Cerebellar nuclear complex (tissue), 1 donor: ENCODE data around the gene BCL2A1.
"Not testable (repeated sequence)": the region's sequence is repeated elsewhere in the genome, so short reads cannot be mapped to it uniquely, and the experiment has no call there.

Source experiments
- DNase-seq, 2 experiments: peaks; one replicate each; lab custom pipeline; 2025; lab: John Stamatoyannopoulos, UW

The BCL2A1 gene

GRCh38 chr15:79960502-79961212 lies 10.3 kb downstream of the BCL2A1 start:
- DNase-seq, result no peak

GRCh38 chr15:79957741-79958140 lies 13.3 kb downstream of the BCL2A1 start:
- no peak for DNase-seq

GRCh38 chr15:79956354-79956939 lies 14.5 kb downstream of the BCL2A1 start:
- DNase-seq, result no peak

- no peak for DNase-seq
Measured at GRCh38 chr15:79954661-79955060, 16.3 kb downstream of the BCL2A1 start.

GRCh38 chr15:79953951-79954444 lies 17.0 kb downstream of the BCL2A1 start:
- no peak for DNase-seq

GRCh38 chr15:79952329-79952728 lies 18.7 kb downstream of the BCL2A1 start:
- no peak for DNase-seq

GRCh38 chr15:79950247-79950646 lies 20.7 kb downstream of the BCL2A1 start:
- DNase-seq, result no peak

- DNase-seq, result no peak
Measured at GRCh38 chr15:79948761-79949160, 22.2 kb downstream of the BCL2A1 start.

- DNase-seq, result no peak
Measured at GRCh38 chr15:79948095-79948695, 22.8 kb downstream of the BCL2A1 start.

GRCh38 chr15:79947009-79947408 lies 24.0 kb downstream of the BCL2A1 start:
- no peak for DNase-seq

GRCh38 chr15:79944622-79945021 lies 26.4 kb downstream of the BCL2A1 start:
- no peak for DNase-seq

GRCh38 chr15:79943820-79944219 lies 27.2 kb downstream of the BCL2A1 start:
- DNase-seq, result no peak

- DNase-seq, result no peak
Measured at GRCh38 chr15:79942741-79943481, 28.1 kb downstream of the BCL2A1 start.

- DNase-seq, result no peak
Measured at GRCh38 chr15:79939399-79939798, 31.6 kb downstream of the BCL2A1 start.

GRCh38 chr15:79938143-79938542 lies 32.9 kb downstream of the BCL2A1 start:
- no peak for DNase-seq

GRCh38 chr15:79935556-79936201 lies 35.3 kb downstream of the BCL2A1 start:
- not testable (repeated sequence) for DNase-seq

- no peak for DNase-seq
Measured at GRCh38 chr15:79933231-79933630, 37.8 kb downstream of the BCL2A1 start.

- no peak for DNase-seq
Measured at GRCh38 chr15:79932447-79932846, 38.5 kb downstream of the BCL2A1 start.

- DNase-seq, result no peak
Measured at GRCh38 chr15:79930516-79930915, 40.5 kb downstream of the BCL2A1 start.

GRCh38 chr15:79929412-79929811 lies 41.6 kb downstream of the BCL2A1 start:
- no peak for DNase-seq

GRCh38 chr15:79926116-79926515 lies 44.9 kb downstream of the BCL2A1 start:
- DNase-seq, result not testable (repeated sequence)

GRCh38 chr15:79924379-79924778 lies 46.6 kb downstream of the BCL2A1 start:
- DNase-seq, result no peak
